RCC 7860 (cell line): ENCODE measurements around the gene AIG1.
"Not testable (repeated sequence)": the region's sequence is repeated elsewhere in the genome, so short reads cannot be mapped to it uniquely, and the experiment has no call there.

Experiments used
- DNase-seq: peaks from one replicate; pipeline ENCODE4 v3.0.0-alpha.2; 2015; ENCODE audit warnings: low spot score
- FAIRE-seq: peaks from 2 replicates; lab custom pipeline; 2012; peaks lifted over from hg19 to GRCh38; lab: Jason Lieb, UNC

The AIG1 gene

DNA sequence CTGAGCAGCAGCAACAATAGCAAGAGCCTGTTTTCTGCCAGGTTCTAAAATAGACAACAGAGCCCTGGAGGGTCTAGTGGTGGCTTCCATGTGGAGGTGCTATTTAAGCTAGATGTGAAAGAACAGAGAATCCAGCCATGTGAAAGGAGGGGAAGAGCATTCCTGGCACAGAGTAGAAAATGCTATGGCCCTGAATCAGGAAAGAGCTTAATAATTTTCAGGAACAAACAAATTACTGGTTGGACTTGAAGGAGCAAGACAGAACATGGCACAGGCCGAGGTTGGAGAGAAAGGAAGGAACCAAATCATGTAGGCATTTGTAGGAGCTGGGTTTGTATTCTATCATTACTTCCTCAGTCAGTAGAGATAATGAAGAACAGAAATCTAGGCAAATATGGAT is 98.3 kb downstream of the AIG1 start:
- no peak for DNase-seq
- no peak for FAIRE-seq

DNA sequence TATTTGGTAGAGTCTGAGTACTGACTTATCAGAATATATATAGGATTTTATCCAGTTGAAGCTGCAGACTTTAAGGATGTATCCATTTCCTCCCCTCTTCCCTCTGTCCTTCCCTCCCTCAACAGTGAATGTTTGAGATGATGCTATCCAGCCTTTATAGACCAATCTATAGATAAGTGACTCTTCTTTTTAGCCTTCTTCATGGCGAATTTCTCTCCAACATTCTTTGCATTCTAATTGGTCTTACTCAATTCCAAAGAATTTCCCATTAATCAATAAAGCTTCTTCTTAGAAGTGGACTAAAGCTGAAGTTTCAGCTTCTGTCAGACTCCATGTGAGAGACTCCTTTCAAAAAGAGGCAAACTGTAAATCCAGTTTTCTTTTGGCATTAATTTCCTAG is 99.3 kb downstream of the AIG1 start:
- FAIRE-seq = no peak
- DNase-seq = no peak

DNA sequence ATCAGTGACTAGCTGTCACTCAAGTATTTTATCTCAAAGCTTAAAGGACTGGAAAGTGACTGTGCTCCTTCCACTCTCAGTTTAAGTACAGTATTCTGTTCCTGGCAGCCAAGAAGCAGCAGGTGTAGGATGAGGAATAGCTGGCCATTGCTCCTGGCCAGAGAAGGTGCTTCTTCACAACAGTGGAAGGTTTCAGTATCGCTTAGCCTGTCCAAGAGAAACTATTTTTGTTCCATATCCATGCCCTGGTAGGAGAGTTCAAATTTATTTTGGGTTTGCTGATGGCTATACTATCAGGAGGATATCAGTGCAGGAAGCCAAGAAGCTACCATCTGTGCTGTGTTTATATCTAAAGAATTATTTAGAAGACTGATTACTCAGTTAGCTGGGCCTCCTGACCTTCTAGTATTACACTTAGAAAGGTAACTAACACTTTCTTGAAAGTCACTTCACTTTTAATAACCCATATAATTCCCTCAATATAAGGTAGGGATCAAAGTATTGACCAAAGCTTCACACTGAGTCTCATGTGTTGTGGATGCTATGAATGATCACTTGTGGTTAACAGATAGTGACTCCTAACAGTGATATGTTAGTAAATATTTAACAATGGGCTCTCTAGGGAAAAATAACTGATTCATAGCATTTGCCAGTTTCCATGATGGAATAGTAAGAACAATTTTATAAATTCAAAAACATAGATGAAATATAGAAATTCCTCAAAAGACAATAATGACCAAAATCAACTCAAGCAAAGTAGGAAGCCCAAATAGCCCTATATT is 99.9 kb downstream of the AIG1 start:
- FAIRE-seq = peak; percentile 80
- DNase-seq = peak; percentile 29

DNA sequence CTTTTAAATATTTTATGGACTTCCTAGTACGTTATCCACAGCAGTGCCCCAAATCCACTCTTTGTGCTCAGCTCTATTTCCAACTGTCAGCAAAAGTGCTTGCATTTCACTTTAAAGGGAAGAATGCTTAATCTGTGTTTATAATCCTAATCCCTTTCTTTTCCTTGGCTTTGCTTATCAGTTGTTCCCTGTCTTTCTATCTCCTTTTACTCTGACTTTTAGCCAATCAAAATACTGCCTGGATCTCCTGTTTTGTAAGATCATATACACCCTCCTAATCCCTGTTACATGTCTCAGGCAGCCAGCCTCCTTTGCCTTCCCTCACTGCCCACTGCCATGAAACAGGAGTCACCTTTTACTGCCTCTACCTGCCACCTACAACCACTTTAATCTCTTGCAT is 102.9 kb downstream of the AIG1 start:
- no peak for DNase-seq
- FAIRE-seq = no peak

DNA sequence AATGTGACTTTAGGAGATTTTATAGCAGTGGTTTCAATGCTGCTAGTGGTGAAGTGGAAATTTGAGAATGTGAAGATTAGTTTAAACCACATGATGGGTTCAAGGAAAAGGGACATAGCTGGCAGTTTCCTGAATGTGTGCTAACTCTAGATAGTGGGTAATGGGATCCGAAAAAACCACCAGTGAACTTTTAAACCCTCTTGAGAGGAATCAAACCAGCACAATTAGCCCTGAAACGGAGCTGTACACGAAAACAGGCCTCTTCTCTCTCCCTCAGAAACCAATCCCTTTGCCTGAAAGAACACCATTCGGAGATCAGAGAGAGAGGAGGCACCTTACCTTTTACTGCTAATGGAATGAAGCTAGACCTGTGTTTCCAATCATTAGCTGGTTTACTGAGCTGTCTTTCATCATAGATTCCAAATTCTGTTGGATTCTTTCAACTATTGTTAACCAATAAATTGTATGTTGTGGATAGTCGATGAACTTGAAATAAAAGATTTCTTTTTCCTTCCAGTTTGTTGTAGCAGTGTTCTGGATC is 103.9 kb downstream of the AIG1 start:
- DNase-seq = no peak
- FAIRE-seq = no peak

DNA sequence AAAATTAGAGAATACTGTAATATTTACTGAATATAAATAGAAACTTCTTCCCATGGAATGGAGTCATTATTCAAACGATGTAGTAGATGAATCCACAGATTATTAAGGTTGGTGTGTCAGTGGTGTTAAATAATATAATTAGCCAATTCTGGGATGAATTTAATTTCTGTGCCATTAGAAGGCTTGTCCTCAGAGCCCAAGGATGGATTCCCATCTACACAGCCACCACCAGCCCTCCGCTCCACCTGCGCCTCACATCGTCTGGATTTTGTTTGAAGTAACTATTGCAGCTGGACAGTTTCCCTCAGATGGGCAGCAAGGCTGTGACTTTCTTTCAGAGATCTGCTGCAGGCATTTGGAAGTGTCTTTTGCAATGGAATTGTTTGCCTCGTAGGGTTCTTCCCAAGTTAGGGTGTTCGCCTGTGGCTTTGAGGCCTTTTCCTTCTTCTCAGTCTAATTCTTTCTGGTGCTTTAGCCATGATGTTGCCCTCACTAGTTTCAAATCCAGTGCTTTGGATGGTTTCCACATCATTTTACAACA is 104.7 kb downstream of the AIG1 start:
- no peak for DNase-seq
- no peak for FAIRE-seq

DNA sequence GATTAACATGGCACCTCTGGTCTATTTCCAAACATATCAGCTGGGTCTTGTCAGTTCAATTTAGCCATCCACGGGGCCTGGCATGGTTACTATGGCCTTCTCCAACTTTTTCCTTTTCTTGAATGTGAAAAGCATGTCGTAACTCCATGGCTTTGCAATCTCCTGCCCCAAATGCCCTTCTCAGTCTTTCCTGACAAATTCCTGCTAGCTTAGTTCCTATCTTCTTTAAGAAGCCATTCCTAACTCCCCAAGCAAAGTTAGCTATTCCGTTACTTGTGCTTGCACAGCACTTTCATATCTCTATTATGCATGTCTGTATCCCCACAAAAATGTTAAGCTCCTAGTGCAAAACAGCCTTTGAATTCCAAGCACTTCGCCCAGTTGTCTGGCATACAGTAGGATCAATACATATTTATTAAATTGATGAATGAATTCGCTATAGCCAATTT is 105.6 kb downstream of the AIG1 start:
- FAIRE-seq (no peak), DNase-seq (no peak)

DNA sequence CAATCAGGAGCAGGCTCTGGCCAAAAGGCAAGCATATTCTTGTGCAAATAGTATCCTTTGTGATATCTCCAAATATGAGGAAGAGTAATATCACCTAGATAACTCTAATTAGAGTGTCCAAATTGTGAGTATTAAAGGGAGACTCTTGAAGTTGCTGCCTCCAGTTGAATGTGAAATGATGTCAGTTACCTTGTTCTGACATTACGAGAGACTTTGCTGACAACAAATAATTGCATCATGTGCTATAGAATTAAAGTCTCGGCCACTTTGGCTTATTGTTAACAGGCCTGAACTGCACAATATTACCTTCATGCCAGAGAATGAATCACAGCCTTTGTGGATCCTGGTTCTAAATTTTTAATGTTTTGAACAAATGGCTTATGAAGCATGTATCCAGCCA is 106.5 kb downstream of the AIG1 start:
- DNase-seq (no peak), FAIRE-seq (no peak)

DNA sequence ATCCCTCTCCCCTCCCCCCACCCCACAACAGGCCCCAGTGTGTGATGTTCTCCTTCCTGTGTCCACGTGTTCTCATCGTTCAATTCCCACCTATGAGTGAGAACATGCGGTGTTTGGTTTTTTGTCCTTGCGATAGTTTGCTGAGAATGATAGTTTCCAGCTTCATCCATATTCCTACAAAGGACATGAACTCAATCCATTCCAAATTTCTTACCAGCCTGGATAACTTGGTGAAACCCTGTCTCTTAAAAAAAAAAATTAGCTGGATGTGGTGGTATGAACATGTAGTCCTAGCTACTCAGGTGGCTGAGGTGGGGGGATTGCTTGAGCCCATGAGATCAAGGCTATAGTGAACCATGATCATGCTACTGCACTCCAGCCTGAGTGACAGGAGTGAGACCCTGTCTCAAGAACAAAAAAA is 107.7 kb downstream of the AIG1 start:
- DNase-seq, FAIRE-seq: not testable (repeated sequence)

DNA sequence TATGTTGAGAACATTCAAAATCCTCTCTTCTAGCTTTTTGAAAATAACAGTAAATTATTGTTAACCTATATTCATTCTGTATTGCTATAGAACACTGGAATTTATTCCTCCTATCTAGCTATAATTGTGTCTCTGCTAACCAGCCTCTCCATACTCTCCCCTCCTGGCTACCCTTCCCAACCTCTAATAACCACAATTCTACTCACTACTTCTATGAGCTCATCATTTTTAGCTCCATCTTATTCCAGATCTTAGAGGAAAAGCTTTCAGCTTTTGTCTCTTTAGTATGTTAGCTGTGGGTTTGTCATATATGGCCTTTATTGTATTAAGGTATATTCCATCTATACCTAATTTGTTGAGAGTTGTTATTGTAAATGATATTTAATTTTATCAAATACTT is 108.8 kb downstream of the AIG1 start:
- no peak for FAIRE-seq

DNA sequence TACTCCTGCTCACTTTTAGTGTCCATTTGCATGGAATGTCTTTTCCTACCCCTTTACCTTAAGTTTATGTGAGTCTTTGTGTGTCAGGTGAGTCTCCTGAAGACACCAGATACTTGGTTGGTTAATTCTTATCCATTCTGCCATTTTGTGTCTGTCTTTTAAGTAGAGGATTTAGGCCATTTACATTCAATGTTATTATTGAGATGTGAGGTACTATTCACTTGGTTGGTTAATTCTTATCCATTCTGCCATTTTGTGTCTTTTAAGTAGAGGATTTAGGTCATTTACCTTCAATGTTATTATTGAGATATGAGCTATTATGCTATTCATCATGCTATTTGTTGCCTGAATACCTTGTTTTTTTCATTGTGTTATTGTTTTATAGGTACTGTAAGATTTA is 113.8 kb downstream of the AIG1 start:
- no peak for FAIRE-seq
- no peak for DNase-seq

More for the DNA sequence above, 108.8 kb downstream of the AIG1 start:
- DNase-seq = no peak

DNA sequence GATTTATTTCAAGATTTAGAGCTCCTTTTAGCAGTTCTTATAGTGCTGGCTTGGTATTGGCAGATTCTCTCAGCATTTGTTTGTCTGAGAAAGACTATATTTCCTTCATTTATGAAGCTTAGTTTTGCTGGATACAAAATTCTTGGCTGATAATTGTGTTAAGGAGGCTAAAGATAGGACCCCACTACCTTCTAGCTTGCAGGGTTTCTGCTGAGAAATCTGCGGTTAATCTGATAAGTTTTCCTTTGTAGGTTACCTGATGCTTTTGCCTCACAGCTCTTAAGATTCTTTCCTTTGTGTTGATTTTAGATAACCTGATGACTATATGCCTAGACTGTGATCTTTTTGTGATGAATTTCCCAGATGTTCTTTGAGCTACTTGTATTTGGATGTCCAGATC is 114.3 kb downstream of the AIG1 start:
- no peak for FAIRE-seq

DNA sequence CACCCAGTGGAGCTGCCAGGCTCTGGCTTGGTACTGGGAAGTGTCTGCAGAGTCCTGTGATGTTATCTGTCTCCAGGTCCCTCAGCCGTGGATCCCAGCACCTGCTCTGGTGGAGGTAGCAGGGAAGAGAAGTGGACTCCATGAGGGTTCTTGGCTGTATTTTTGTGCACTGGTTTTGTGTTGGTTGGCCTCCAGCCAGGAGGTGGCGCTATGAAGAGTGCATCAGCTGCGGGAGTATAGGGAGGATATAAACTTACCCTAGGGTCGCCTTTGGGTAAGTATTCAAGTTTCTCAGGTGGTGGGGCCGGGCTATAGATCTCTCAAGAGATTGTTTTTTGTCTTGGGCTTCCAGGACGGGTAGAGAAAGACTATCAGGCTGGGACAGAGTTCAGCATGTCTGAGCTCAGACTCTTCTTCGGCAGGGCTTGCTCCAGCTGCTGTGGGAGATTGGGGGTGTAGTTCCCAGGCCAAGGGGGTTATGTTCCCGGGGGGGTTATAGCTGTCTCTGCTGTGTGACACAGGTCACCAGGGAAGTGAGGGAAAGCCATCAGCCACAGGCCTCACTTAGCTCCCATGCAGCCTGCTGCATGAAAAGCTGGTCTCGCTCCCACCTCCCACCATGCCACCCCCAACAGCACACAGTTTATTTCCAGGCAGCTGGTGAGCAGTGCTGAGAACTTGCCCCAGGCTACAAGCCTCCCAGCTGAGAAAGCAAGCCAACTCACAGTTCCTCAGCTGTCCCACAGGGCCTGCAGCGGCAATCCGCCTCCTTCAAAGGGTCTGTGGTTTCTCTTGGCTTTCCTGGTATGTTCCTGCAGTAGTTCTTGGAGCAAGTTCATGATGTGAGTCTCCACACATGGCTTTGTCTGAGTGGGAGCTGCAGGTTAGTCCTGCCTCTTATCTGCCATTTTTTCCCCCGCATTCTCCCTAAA is 115.7 kb downstream of the AIG1 start:
- FAIRE-seq = no peak
- DNase-seq = no peak

More for the DNA sequence above, 114.3 kb downstream of the AIG1 start:
- no peak for DNase-seq

DNA sequence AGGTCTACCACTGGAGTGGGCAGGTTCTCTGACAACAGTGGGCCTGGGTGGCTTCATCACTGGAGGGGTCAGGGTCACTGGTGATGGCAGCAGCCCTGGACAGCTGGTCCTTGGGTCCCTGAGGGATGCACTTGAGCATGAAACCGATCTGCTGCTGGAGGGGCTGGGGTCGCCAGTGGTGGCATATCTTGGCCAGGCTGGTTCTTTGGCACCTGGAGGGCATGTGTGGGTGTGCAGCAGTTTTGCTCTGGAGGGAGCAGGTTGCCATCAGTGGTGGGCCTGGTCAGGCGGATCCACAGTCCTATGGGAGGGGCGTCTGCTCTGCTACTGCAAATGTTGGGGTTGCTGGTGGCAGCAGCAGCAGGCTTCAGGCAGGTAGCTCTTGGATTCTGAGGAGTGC is 117.0 kb downstream of the AIG1 start:
- no peak for FAIRE-seq
- DNase-seq = no peak

DNA sequence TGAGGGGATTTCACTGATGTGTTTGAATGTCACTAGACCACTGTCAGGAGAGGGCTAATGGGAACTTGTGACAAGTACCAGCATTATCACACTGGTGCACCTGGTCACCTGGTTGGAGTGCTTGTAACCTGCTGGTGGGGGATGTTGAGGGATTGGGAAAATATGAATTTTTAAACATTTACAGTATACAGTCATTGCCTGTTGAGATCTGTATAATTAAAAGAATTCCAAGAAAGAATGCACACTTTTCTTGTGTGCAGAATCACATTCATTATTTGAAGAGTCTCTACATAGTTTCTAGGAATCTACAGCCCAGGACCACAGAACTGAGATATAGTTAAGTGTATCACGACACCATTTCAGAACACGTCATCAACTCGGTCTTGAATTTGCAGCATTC is 118.4 kb downstream of the AIG1 start:
- no peak for DNase-seq
- FAIRE-seq = no peak

DNA sequence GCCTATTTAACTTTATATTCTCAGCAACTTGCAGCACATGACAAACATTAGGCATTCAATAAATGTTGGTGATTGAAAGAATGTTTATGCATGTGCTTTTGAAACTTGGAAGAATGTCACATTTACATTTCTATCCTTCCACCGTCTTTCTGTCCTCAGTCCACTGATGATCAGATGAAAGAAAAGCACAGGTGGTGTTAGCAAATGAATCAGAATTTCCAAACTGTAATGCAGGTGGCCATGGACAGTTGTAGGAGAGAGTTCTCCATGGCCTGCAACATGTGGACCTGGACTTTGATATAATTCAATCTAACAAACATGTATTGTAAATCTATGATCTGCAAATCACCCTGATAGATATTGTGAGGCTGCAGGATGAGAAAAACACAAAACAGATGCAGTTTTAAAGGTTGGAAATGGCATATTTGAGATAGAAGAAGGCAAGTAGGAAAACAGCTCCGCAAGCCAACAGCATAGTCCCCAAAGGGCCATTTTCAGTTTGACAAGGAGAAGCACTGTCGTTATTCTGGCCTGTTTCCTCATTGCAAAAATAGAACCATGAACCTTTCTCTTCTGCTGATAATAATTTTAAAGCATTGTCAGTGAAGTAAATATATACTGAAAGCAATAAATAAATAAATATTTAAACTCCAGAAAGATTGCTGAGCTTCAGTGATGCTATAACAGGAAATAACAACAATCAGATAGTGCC is 119.4 kb downstream of the AIG1 start:
- DNase-seq = no peak
- no peak for FAIRE-seq

DNA sequence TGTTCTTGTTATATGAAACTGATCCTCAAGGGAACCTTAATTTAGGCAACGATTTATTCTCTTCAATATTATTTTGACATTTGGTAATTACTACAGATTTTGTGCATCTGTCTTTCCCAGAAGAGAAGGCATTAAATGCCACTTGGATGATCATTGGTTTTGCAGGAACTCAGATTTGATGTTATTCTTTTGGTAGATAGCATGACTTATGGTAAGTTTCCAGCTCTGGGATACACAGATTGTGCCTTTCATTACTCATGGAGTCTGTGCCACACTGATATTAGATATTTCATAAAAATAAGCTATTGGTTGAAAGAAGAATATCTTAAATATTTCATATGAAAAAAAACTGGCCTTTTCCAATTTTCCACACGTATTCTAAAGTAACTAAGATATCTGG is 120.1 kb downstream of the AIG1 start:
- DNase-seq = no peak

DNA sequence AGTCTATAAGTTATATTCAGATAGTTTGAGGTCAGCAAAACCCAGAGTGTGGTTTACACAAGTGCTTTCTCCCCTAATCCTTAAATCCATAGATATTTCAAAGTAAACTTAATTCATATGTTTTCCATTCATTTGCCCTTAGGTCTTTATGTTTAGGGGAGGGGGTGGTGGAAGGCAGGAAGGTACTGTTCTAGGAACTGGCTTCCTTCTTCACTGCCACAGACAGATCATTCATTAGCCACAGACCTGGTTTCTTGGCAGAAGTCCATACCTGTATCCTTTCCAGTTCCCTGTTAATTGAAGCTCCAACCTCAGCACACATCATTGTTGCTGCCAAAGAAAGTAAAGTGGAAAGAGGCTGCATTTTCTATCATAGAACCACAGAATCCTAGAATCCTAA is 123.0 kb downstream of the AIG1 start:
- no peak for DNase-seq
- FAIRE-seq = no peak

More for the DNA sequence above, 120.1 kb downstream of the AIG1 start:
- FAIRE-seq = no peak

DNA sequence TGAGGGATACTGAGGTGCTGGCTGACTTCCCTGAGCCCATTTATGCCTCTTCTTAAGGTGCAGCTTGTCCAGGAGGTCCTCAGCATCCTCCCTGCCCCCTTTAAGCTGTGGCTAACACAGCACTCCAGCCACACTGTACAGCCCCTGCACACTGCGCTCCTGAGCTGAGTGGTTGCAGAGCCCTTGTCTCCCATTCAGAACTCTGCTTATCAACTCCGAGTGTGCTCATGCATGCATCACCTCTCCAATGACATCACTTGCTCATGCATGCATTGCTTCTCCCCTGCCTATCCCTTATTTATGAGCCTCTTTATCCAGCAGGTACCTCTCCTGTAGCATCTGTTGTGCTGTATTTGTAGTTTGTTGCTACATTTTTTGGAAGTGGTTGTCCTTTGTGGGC is 124.6 kb downstream of the AIG1 start:
- no peak for FAIRE-seq
- no peak for DNase-seq

DNA sequence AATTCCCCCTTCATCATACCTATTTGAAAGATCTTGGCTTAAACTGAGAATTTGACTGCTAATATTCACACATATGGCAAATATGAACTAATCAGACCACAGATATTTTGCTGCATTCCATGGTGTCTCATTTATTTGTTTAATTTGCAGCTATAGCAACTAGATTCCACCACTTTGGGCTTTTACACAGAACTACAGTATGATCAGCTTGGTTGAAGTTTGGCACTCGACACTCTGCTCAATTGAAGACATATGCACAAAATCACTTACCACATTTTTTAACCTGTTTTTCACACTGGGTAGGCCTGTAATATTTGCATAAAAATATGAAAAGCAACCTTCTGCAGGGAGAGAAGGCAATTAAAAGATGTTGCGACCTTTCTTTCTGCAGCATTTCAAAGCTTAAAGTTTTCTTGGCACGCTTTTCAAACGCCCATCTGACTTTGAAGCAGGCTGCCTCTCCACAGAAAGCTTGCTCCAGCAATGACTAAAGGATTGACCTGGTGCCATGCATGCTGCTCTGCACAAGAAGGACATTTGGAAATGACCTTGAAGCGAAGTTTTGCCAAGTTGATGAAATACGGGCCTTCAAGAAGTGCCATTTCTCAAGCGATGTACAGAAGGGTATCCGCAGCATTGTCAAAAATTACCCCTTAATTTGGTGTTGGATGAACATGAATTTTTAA is 126.7 kb downstream of the AIG1 start:
- DNase-seq = no peak
- FAIRE-seq = no peak
